ENCODE measurements around the gene LYRM9. TPM values are rescaled to one million over a fixed set of nuclear protein-coding genes. Genes with fewer than 3 reads are reported as not detected.

LYRM9 gene
- total and polyA plus RNA-seq, 9 of the 15 experiments (the other 6 are each of a cell fraction or from before 2014, with no cell fraction given): 0.98 to 4.7 (median 1.8) TPM

DNA sequence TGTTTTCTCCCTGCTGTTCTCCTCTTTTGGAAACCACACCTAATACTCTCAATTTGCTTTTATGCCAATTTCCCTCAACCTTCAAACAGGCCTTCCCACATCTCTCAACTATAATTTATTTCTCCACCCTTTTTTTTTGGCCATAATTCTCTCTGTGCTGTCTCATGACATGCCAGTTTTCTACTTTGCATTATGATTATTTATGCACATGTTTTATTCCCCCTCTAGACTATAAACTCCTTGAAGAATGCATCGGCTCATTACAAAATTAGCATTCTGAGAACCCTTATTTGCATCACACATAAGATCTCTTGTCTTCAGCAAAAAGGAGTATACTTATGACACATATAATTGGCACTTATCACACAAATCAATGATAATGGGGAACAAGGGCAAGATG is 10.9 kb upstream of the LYRM9 start (continued):
- TF ChIP-seq ZNF311 (CRISPR knock-in tag; IDR thresholded peaks at IDR 0.05) (no peak), ZFP36 (IDR thresholded peaks at IDR 0.05; ENCODE audit: low read depth, low read length, partially characterized antibody) (no peak)
- TF ChIP-seq, protein P1, sequence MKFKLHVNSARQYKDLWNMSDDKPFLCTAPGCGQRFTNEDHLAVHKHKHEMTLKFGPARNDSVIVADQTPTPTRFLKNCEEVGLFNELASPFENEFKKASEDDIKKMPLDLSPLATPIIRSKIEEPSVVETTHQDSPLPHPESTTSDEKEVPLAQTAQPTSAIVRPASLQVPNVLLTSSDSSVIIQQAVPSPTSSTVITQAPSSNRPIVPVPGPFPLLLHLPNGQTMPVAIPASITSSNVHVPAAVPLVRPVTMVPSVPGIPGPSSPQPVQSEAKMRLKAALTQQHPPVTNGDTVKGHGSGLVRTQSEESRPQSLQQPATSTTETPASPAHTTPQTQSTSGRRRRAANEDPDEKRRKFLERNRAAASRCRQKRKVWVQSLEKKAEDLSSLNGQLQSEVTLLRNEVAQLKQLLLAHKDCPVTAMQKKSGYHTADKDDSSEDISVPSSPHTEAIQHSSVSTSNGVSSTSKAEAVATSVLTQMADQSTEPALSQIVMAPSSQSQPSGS (CRISPR knock-in tag; IDR thresholded peaks at IDR 0.05): no peak

DNA sequence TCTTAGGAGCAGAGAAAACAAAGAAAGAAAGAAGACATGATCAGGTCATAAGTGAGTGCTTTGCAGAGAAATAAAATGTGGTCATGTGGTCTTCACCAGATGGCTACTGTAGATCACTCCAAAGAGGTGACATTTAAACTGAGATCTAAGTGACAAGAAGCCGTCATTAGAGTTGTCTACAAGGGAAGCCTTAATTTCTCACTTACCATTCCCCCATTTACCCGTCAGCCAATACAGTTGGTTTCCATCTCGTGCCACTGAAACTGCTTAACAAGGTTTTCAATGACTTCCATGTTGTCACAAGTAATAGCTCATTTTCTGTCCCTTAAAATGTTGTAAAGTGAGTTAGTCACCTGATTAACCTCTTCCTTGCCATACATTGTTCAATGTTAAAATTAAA is 6.4 kb upstream of the LYRM9 start:
- no peak overlapping the region; the same call in 1 of the 2 replicates for H3K4me2 ChIP-seq (ENCODE audit: insufficient read depth, low read length)
- no peak for FAIRE-seq
- H3K27me3 ChIP-seq (ENCODE audit: control insufficient read depth in 2 of 2, insufficient read depth in 2 of 2, low read length in 2 of 2): no peaks in the 10 kb centered on the region
- BruUV-seq (replicated peaks): no TSS peak
- intact Hi-C loops (cut with micrococcal nuclease): no loop called here
- in situ Hi-C loops (cut with MboI): no loop called here
- H2AFZ ChIP-seq (ENCODE audit: low read depth, low read length): no peak overlapping the region
- POLR2A ChIA-PET: interaction anchor here (1.0 kb wide), 1 partner anchor 15 kb away, joined by 3 read pairs; no protein-coding TSS in a partner anchor
- TF ChIP-seq FOXK1 (CRISPR knock-in tag; IDR thresholded peaks at IDR 0.05; ENCODE audit: borderline replicate concordance) (no peak), MEIS2 (IDR thresholded peaks at IDR 0.05; ENCODE audit: partially characterized antibody) (peak; percentile 29)
- TF ChIP-seq, protein P2, sequence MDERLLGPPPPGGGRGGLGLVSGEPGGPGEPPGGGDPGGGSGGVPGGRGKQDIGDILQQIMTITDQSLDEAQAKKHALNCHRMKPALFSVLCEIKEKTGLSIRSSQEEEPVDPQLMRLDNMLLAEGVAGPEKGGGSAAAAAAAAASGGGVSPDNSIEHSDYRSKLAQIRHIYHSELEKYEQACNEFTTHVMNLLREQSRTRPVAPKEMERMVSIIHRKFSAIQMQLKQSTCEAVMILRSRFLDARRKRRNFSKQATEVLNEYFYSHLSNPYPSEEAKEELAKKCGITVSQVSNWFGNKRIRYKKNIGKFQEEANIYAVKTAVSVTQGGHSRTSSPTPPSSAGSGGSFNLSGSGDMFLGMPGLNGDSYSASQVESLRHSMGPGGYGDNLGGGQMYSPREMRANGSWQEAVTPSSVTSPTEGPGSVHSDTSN (CRISPR knock-in tag; IDR thresholded peaks at IDR 0.05; ENCODE audit: low read depth): no peak
- TF ChIP-seq, protein P2 (tag; conservative IDR thresholded peaks at IDR 0.05; ENCODE audit: low read depth): 0 out of 2 replicates have a peak, but pooled peaks have one; percentile 11
- TF ChIP-seq, protein P3, sequence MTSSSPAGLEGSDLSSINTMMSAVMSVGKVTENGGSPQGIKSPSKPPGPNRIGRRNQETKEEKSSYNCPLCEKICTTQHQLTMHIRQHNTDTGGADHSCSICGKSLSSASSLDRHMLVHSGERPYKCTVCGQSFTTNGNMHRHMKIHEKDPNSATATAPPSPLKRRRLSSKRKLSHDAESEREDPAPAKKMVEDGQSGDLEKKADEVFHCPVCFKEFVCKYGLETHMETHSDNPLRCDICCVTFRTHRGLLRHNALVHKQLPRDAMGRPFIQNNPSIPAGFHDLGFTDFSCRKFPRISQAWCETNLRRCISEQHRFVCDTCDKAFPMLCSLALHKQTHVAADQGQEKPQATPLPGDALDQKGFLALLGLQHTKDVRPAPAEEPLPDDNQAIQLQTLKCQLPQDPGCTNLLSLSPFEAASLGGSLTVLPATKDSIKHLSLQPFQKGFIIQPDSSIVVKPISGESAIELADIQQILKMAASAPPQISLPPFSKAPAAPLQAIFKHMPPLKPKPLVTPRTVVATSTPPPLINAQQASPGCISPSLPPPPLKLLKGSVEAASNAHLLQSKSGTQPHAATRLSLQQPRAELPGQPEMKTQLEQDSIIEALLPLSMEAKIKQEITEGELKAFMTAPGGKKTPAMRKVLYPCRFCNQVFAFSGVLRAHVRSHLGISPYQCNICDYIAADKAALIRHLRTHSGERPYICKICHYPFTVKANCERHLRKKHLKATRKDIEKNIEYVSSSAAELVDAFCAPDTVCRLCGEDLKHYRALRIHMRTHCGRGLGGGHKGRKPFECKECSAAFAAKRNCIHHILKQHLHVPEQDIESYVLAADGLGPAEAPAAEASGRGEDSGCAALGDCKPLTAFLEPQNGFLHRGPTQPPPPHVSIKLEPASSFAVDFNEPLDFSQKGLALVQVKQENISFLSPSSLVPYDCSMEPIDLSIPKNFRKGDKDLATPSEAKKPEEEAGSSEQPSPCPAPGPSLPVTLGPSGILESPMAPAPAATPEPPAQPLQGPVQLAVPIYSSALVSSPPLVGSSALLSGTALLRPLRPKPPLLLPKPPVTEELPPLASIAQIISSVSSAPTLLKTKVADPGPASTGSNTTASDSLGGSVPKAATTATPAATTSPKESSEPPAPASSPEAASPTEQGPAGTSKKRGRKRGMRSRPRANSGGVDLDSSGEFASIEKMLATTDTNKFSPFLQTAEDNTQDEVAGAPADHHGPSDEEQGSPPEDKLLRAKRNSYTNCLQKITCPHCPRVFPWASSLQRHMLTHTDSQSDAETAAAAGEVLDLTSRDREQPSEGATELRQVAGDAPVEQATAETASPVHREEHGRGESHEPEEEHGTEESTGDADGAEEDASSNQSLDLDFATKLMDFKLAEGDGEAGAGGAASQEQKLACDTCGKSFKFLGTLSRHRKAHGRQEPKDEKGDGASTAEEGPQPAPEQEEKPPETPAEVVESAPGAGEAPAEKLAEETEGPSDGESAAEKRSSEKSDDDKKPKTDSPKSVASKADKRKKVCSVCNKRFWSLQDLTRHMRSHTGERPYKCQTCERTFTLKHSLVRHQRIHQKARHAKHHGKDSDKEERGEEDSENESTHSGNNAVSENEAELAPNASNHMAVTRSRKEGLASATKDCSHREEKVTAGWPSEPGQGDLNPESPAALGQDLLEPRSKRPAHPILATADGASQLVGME (CRISPR knock-in tag; IDR thresholded peaks at IDR 0.05): no peak
- TF ChIP-seq, protein P4, sequence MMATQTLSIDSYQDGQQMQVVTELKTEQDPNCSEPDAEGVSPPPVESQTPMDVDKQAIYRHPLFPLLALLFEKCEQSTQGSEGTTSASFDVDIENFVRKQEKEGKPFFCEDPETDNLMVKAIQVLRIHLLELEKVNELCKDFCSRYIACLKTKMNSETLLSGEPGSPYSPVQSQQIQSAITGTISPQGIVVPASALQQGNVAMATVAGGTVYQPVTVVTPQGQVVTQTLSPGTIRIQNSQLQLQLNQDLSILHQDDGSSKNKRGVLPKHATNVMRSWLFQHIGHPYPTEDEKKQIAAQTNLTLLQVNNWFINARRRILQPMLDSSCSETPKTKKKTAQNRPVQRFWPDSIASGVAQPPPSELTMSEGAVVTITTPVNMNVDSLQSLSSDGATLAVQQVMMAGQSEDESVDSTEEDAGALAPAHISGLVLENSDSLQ (IDR thresholded peaks at IDR 0.05): peak; percentile 12; the same call in 1 of the 2 replicates
- ATAC-seq: no peak
- no peaks in the 10 kb centered on the region for H3K9me1 ChIP-seq (ENCODE audit: control insufficient read depth, insufficient read depth, low read length)
- 27% methylated on average over 3 of the region's 3 CpGs for WGBS (ENCODE audit: insufficient coverage, low coverage, missing lambda C conversion rate)
- no peaks in the 10 kb centered on the region for H3K36me3 ChIP-seq (ENCODE audit: control insufficient read depth, insufficient read depth, low read length)
- H4K20me1 ChIP-seq (replicated peaks; ENCODE audit: control insufficient read depth, insufficient read depth, low read length): no peaks in the 10 kb centered on the region
- H3K9me3 ChIP-seq (replicated peaks; ENCODE audit: control insufficient read depth, insufficient read depth, low read depth, low read length): no peaks in the 10 kb centered on the region
- peaks cover 6 to 18% of the 10 kb centered on the region in 2 experiments for H3K4me1 ChIP-seq (replicated peaks in 1 of 2; ENCODE audit: control insufficient read depth in 2 of 2, insufficient read depth in 2 of 2, low read length in 2 of 2)
- H3K4me3 ChIP-seq: no peak overlapping the region
- CTCF ChIA-PET (ENCODE audit: low intra/inter-chr PET ratio): no interaction called here
- no peak overlapping the region for H3K9ac ChIP-seq (ENCODE audit: insufficient read depth in 1 of 2, low read depth in 2 of 2, low read length in 2 of 2)
- DNase-seq (ENCODE audit: extremely low read depth in 1 of 4, low spot score in 3 of 4): no peak
- no peak overlapping the region for H3K27ac ChIP-seq (ENCODE audit: extremely low read depth, low read depth, low read length)
- no peaks in the 10 kb centered on the region for H3K79me2 ChIP-seq (ENCODE audit: control insufficient read depth, insufficient read depth, low read length)

Data from K562 (cell line).